ENCODE measurements around the gene HS2ST1. TPM values are rescaled to one million over a fixed set of nuclear protein-coding genes. Genes with fewer than 3 reads are reported as not detected.

The HS2ST1 gene
- total RNA-seq, 1 donor from 2014 or later = 56.4 TPM

DNA sequence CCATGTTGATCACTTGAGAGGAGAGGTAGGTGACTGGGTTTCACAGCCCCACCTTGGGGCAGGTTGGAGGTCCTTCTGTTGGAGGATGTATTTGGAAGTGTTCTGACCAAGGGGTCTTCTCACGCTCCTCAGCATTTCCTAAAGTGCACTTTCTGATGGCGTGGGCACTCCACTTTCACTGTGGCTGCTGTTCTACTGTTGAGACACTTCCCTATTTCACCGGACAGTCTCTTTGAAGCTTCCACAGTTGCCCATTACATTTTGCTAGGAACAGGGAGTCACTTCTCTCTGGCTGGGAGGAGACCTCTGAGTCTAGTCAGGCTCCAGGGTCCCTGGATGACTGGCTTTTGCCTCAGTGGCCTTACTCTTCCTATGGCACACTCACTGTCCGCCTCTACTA lies 234.2 kb downstream of the HS2ST1 start:
- no peak overlapping the region for H3K4me3 Mint-ChIP-seq
- TF ChIP-seq, protein P1, sequence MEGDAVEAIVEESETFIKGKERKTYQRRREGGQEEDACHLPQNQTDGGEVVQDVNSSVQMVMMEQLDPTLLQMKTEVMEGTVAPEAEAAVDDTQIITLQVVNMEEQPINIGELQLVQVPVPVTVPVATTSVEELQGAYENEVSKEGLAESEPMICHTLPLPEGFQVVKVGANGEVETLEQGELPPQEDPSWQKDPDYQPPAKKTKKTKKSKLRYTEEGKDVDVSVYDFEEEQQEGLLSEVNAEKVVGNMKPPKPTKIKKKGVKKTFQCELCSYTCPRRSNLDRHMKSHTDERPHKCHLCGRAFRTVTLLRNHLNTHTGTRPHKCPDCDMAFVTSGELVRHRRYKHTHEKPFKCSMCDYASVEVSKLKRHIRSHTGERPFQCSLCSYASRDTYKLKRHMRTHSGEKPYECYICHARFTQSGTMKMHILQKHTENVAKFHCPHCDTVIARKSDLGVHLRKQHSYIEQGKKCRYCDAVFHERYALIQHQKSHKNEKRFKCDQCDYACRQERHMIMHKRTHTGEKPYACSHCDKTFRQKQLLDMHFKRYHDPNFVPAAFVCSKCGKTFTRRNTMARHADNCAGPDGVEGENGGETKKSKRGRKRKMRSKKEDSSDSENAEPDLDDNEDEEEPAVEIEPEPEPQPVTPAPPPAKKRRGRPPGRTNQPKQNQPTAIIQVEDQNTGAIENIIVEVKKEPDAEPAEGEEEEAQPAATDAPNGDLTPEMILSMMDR (conservative IDR thresholded peaks at IDR 0.05) = no peak
- no peaks in the 10 kb centered on the region for H3K36me3 Mint-ChIP-seq (ENCODE audit: low read depth)
- H3K27ac Mint-ChIP-seq (ENCODE audit: unreplicated experiment) = no peak overlapping the region
- H3K27me3 Mint-ChIP-seq (ENCODE audit: low read depth) = no peaks in the 10 kb centered on the region
- peaks cover 11% of the 10 kb centered on the region for H3K9me3 Mint-ChIP-seq
- DNase-seq (ENCODE audit: low read depth, low spot score) = no peak
- H3K4me1 Mint-ChIP-seq = peaks cover 34% of the 10 kb centered on the region

DNA sequence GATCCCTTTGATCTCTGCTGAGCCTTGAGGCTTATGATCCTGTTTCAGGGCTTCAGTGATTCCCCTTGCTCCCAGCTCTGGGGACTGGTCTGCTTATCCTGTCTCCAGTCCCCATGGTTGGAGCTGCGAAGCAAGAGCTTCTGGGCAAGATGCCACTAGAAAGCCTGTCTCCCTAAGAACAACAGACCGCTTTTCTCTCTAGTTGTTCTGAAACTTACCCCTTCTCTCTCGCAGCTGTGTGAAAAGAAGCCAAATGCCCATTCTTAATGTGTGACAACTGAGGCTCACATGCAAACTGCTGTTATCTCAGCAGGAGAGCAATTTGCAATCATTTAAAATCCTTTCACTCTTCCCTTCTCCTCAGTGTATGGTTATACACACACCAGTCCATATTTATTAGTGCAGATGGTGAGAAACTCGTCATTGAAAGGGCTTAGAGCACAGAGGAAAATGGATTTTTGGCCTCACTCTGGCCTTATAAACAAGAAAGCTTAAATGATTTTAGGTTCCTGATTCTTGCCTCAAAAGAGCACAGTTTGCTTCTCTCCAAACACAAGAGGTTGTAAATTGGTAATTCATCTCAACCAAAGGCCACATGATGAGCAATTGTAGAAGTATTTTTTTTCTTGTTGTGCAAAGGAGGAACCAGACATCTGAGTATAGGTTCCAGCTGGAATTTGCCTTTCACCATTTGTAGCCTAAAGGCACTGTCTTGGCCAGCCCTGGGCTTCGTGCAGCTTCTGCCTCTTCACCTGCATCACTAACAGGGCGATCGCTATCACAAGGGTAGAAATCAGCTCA lies 235.0 kb downstream of the HS2ST1 start:
- H3K27me3 Mint-ChIP-seq (ENCODE audit: low read depth) = no peaks in the 10 kb centered on the region

DNA sequence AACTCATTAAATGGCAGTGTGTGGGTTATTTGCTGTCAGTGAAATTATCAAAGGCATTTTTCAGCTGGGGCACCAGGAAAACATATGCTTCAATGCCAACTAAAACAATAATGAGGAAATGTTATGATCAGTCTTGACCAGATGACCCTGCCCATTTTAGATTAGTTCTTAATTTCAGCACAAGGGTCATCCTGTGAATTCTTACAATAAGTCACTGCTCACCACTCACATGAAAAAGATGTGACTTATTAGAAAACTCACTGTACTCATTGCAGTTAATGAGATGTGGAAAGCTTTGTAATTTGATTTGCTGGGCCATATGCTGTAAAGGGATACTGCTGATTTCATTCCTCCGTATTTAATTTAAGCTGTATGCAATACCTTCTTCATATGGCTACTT lies 235.7 kb downstream of the HS2ST1 start:
- DNase-seq (ENCODE audit: low read depth, low spot score) = no peak
- H3K4me3 Mint-ChIP-seq = no peak overlapping the region
- no peaks in the 10 kb centered on the region for H3K36me3 Mint-ChIP-seq (ENCODE audit: low read depth)
- no peak overlapping the region for H3K27ac Mint-ChIP-seq (ENCODE audit: unreplicated experiment)
- no peaks in the 10 kb centered on the region for H3K27me3 Mint-ChIP-seq (ENCODE audit: low read depth)
- peaks cover 46% of the 10 kb centered on the region for H3K4me1 Mint-ChIP-seq
- TF ChIP-seq, protein P1 (conservative IDR thresholded peaks at IDR 0.05) = no peak
- H3K9me3 Mint-ChIP-seq = peaks cover 4% of the 10 kb centered on the region

More for the DNA sequence above, 235.0 kb downstream of the HS2ST1 start:
- H3K4me1 Mint-ChIP-seq = peaks cover 42% of the 10 kb centered on the region
- DNase-seq (ENCODE audit: low read depth, low spot score) = no peak
- H3K27ac Mint-ChIP-seq (ENCODE audit: unreplicated experiment) = peak overlapping the region; percentile 35
- TF ChIP-seq, protein P1 (conservative IDR thresholded peaks at IDR 0.05) = no peak
- H3K9me3 Mint-ChIP-seq = peaks cover 8% of the 10 kb centered on the region
- H3K4me3 Mint-ChIP-seq = no peak overlapping the region
- no peaks in the 10 kb centered on the region for H3K36me3 Mint-ChIP-seq (ENCODE audit: low read depth)

DNA sequence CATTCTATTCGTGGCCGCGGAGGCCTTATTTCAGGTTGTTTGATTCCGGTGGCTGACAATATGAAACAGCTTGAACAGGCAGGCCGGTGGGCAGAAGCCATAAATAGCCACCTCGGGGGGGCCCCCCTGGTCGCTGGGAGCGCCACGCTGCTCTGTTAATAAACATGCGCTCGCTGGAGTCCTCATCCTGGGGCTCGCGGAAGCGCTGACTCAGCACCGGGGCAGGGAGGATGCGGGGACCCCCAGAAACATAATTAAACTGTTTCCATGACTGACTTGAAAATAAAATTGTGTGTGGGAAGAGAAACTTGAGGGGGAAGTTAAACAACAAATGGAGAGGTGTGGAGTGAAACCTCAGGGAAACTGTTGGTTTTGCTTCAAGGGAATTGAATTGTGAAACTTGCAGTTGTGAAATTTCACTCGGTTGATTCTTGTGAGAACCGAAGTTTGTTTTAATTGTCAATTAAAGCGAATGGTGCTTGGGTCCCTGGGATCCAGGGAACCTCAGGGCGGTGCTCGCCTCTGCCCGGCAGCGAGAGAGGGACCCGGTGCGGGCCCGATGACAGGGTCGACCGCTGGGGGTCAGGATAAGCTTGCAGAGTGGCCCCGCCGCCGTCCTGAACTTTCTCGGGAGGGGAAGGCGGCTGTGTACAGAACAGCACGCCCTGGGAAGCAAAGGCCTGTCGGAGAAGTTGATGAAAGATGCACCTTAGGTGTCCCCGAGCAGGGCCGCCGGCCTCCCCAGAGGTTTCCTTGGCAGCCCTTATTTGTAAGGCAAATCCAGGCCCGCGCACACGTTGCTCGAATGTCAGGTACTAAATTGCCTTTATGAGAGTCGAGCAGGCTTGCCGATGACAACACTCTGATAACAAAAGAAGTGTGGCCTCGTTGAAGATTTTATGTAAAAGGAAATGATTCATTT lies 237.3 kb downstream of the HS2ST1 start:
- H3K4me3 Mint-ChIP-seq = peak overlapping the region; percentile 71
- H3K27me3 Mint-ChIP-seq (ENCODE audit: low read depth) = no peaks in the 10 kb centered on the region
- peak; percentile 77 for DNase-seq (ENCODE audit: low read depth, low spot score)
- peak overlapping the region; percentile 79 for H3K27ac Mint-ChIP-seq (ENCODE audit: unreplicated experiment)
- peaks cover 62% of the 10 kb centered on the region for H3K4me1 Mint-ChIP-seq
- H3K9me3 Mint-ChIP-seq = no peaks in the 10 kb centered on the region
- TF ChIP-seq, protein P1 (conservative IDR thresholded peaks at IDR 0.05) = peak; percentile 69
- no peaks in the 10 kb centered on the region for H3K36me3 Mint-ChIP-seq (ENCODE audit: low read depth)

DNA sequence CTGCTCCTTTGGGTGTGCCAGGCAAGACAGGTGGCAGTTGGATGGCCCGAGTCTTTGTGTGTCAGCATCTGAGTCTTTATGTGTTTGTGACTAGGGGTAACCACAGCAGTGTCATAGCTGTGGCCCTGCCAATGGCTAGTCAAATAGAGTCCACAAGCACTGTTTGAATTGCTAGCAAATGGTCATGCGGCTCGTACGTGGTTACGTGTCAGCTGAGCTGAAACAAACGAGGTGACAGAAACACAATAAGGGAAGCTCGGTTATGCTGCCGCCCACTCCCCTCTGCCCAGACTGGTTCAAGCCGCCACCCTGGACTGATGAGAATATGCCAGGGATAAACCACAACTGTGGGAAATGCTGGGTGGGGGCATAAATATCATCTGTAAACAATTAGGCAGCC lies 239.9 kb downstream of the HS2ST1 start:
- Mint-ChIP-seq H3K9me3 (no peaks in the 10 kb centered on the region), H3K27ac (ENCODE audit: unreplicated experiment) (peak overlapping the region; percentile 91), H3K4me3 (peak overlapping the region; percentile 20), H3K36me3 (ENCODE audit: low read depth) (no peaks in the 10 kb centered on the region), H3K27me3 (ENCODE audit: low read depth) (no peaks in the 10 kb centered on the region), H3K4me1 (peaks cover 59% of the 10 kb centered on the region)
- no peak for DNase-seq (ENCODE audit: low read depth, low spot score)
- TF ChIP-seq, protein P1 (conservative IDR thresholded peaks at IDR 0.05) = no peak

Measured in neural crest cell (in vitro differentiated cells).